ENCODE results near the gene CLIP4. TPM values are rescaled to one million over a fixed set of nuclear protein-coding genes. Genes with fewer than 3 reads are reported as not detected.

Gene CLIP4
- total and polyA plus RNA-seq, 2 experiments from 2014 or later, result 4.2 to 7.0 TPM

- Histone ChIP-seq H3K27me3 (no peaks in the 10 kb centered on the region), H3K9me3 (ENCODE audit: low read depth) (no peaks in the 10 kb centered on the region), H3K36me3 (no peaks in the 10 kb centered on the region), H3K4me3 (no peak overlapping the region), H3K27ac (no peak overlapping the region), H3K4me1 (ENCODE audit: low read depth) (no peaks in the 10 kb centered on the region)
- TF ChIP-seq CTCF (IDR thresholded peaks at IDR 0.05; ENCODE audit: low read depth, low read length), result no peak
- no peak for DNase-seq (ENCODE audit: low read depth in 1 of 2, low spot score in 1 of 2)
Observed at GRCh38 chr2:29175338-29175737, 60.1 kb downstream of the CLIP4 start.

GRCh38 chr2:29182334-29182733, 67.1 kb downstream of the CLIP4 start:
- H3K4me1 ChIP-seq (ENCODE audit: low read depth), result no peaks in the 10 kb centered on the region
- TF ChIP-seq CTCF (IDR thresholded peaks at IDR 0.05; ENCODE audit: low read depth, low read length), result no peak
- H3K4me3 ChIP-seq, result no peak overlapping the region
- no peaks in the 10 kb centered on the region for H3K27me3 ChIP-seq
- no peak overlapping the region for H3K27ac ChIP-seq
- H3K36me3 ChIP-seq, result no peaks in the 10 kb centered on the region
- H3K9me3 ChIP-seq (ENCODE audit: low read depth), result no peaks in the 10 kb centered on the region
- no peak for DNase-seq (ENCODE audit: low read depth in 1 of 2, low spot score in 1 of 2)

- Histone ChIP-seq H3K4me3 (no peak overlapping the region), H3K36me3 (no peaks in the 10 kb centered on the region), H3K27ac (no peak overlapping the region), H3K4me1 (ENCODE audit: low read depth) (no peaks in the 10 kb centered on the region), H3K27me3 (no peaks in the 10 kb centered on the region), H3K9me3 (ENCODE audit: low read depth) (no peaks in the 10 kb centered on the region)
- DNase-seq (ENCODE audit: low read depth in 1 of 2, low spot score in 1 of 2), result no peak
- TF ChIP-seq CTCF (IDR thresholded peaks at IDR 0.05; ENCODE audit: low read depth, low read length), result no peak
Observed at GRCh38 chr2:29182920-29183319, 67.7 kb downstream of the CLIP4 start.

DNA sequence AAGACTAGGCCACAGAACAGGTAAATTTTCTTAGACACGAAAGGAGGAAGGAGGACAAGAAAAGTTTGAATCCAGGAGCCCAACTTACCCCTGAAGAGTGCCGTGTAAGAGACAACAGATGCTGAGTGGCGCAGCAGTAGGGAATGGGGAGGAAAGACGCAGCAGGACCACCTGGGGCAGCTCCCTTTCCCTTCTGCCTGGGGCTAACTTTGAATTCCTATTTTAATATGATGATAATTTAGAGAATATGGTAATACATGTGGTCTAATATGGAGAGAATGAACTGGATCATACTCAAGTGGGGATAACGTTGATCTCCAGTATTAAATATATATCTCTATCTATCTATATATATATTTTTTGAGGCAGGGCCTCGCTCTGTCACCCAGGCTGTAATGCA, 69.3 kb downstream of the CLIP4 start:
- H3K27ac ChIP-seq, result no peak overlapping the region

GRCh38 chr2:29186817-29187216, 71.6 kb downstream of the CLIP4 start:
- Histone ChIP-seq H3K27ac (no peak overlapping the region), H3K4me1 (ENCODE audit: low read depth) (no peaks in the 10 kb centered on the region), H3K4me3 (no peak overlapping the region), H3K9me3 (ENCODE audit: low read depth) (no peaks in the 10 kb centered on the region), H3K36me3 (no peaks in the 10 kb centered on the region), H3K27me3 (no peaks in the 10 kb centered on the region)
- DNase-seq (ENCODE audit: low read depth in 1 of 2, low spot score in 1 of 2), result no peak
- TF ChIP-seq CTCF (IDR thresholded peaks at IDR 0.05; ENCODE audit: low read depth, low read length), result no peak

More for the DNA sequence above, 69.3 kb downstream of the CLIP4 start:
- Histone ChIP-seq H3K4me1 (ENCODE audit: low read depth) (no peaks in the 10 kb centered on the region), H3K27me3 (no peaks in the 10 kb centered on the region), H3K36me3 (no peaks in the 10 kb centered on the region), H3K9me3 (ENCODE audit: low read depth) (no peaks in the 10 kb centered on the region), H3K4me3 (no peak overlapping the region)
- TF ChIP-seq CTCF (IDR thresholded peaks at IDR 0.05; ENCODE audit: low read depth, low read length), result no peak
- no peak for DNase-seq (ENCODE audit: low read depth in 1 of 2, low spot score in 1 of 2)

DNA sequence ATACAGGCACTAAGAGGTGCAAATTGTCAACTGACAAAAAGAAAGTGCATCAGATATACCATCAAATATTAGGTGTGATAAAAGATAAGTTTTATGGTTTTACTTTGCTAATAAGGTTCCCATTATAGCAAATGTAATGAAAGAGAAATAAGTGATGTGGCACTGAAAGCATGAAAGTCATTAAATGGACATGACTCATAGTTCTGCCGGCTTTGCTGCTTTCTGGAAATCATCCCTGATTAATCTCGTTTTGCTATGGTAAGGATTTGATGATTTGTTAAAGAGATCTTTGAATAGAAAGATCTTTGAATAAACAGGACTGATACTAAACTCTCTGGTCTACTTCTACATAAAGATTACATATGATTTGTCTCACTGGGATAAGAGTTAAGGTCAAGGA, 72.7 kb downstream of the CLIP4 start:
- Histone ChIP-seq H3K27ac (no peak overlapping the region), H3K9me3 (ENCODE audit: low read depth) (no peaks in the 10 kb centered on the region), H3K27me3 (no peaks in the 10 kb centered on the region), H3K36me3 (no peaks in the 10 kb centered on the region), H3K4me3 (no peak overlapping the region), H3K4me1 (ENCODE audit: low read depth) (no peaks in the 10 kb centered on the region)
- DNase-seq (ENCODE audit: low read depth in 1 of 2, low spot score in 1 of 2), result peak in 1 of 2 donors; percentile 11
- TF ChIP-seq CTCF (IDR thresholded peaks at IDR 0.05; ENCODE audit: low read depth, low read length), result no peak

Data from cardiac muscle cell (in vitro differentiated cells and primary cell).